Astrocyte (in vitro differentiated cells and primary cell): ENCODE results near the gene TNFRSF13B.

Experiments used
- CTCF ChIP-seq: IDR thresholded peaks from 2 replicates; pipeline ENCODE4 v1.5.1; 2011; ENCODE audit warnings: low read depth, mild to moderate bottlenecking, inconsistent platforms, low read length, moderate library complexity; ENCODE audit not compliant: insufficient read depth
- EZH2 ChIP-seq: IDR thresholded peaks from 2 replicates; pipeline ENCODE4 v1.6.1; 2012; ENCODE audit warnings: mild to moderate bottlenecking, low read length, inconsistent platforms; ENCODE audit not compliant: insufficient read depth

DNA sequence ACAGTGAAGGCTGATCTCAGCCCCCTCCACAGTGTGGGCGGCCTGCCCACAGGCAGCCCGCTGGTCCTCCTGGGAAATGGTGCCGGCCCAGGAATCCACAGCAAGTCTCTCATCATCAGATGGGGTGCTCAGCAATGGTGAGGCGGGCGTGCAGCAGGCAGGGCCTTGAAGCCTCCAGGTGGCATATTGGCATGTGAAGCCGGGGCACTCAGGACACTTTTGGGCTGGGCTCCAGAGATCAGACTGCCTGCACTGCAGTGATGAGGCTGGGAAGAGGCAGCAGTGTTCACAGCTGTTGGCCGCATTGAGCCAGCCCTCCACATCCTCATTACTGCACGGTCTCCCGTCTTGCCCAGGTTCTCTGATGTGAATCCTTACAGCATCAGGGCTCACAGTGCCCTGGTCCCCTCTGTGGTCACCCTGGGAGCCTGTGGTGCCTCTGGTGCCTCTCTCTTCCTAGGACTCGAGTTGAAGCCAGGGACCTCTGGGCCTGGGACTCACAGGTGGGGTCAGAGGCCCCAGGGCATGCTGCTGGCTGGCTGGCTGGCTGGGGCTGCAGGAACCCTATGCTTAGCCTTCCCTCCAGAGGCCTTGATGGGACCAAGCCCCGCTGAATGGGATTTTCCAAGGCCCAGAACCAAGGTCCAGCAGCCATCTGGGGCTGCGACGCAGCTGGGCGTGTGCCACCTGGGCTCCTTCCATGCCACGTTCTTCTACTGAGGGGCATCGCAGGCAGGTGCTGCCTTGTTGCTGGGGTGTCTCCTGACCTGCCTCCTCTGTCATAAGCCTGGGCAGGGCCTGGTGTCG is 48.6 kb downstream of the TNFRSF13B start:
- TF ChIP-seq CTCF (no peak), EZH2 (no peak)
